Testis (tissue), 3 donors: ENCODE measurements around the gene ITPKA. TPM values are rescaled to one million over a fixed set of nuclear protein-coding genes. Genes with fewer than 3 reads are reported as not detected.

Source experiments
- DNase-seq: peaks from one replicate; pipeline ENCODE4 v3.0.0-alpha.2; 2019
- H3K27ac ChIP-seq, 2 donors: fragments of 200-600 bp; sonication (generic); one replicate each; pipeline ENCODE4 v1.5.1; 2019
- H3K27me3 ChIP-seq: fragments of 200-600 bp; sonication (generic); one replicate; pipeline ENCODE4 v1.5.1; 2019
- H3K36me3 ChIP-seq: fragments of 200-600 bp; sonication (generic); one replicate; pipeline ENCODE4 v1.5.1; 2017; ENCODE audit warnings: low read depth; ENCODE audit errors: missing control alignments
- H3K4me1 ChIP-seq: fragments of 200-600 bp; sonication (generic); one replicate; pipeline ENCODE4 v1.5.1; 2019
- H3K4me3 ChIP-seq, 2 donors: fragments of 200-600 bp; sonication (generic); one replicate each; pipeline ENCODE4 v1.5.1; 2017 to 2019
- H3K9me3 ChIP-seq: fragments of 200-600 bp; sonication (generic); one replicate; pipeline ENCODE4 v1.5.1; 2017
- CTCF ChIP-seq, 3 experiments: fragments of 450-650 bp in 2 of 3; fragments of 200-600 bp in 1 of 3; sonication (generic) in 1 of 3; IDR thresholded peaks; one replicate each; pipeline ENCODE4 v1.5.1; 2016 to 2019; ENCODE audit warnings: antibody characterized with exemption in 3 of 3, mild to moderate bottlenecking in 2 of 3, moderate library complexity in 1 of 3
- POLR2A ChIP-seq: fragments of 450-650 bp; IDR thresholded peaks from one replicate; pipeline ENCODE4 v1.6.1; 2017; ENCODE audit warnings: antibody characterized with exemption, mild to moderate bottlenecking, moderate library complexity
- WGBS, 2 donors: methylation state at CpG; one replicate each; pipeline ENCODE4 v1.1.5; 2018; 5-methylcytosine and 5-hydroxymethylcytosine counted together
- intact Hi-C: fragments of 100-400 bp; cut with DNase I; formaldehyde crosslinking; loops from one replicate; pipeline ENCODE4 v1.15.1; 2023; ENCODE audit warnings: low total_unique reads
- polyA plus RNA-seq: library from polyadenylated mRNA; stranded (reverse); fragments of 350-450 nt; fragmentation: Illumina TruSeq; extraction: RNeasy Lipid Tissue Mini Kit (QIAGEN cat#74804); gene quantifications from one replicate; pipeline ENCODE4 v1.2.3, GENCODE V29; 2014; ENCODE audit warnings: low read depth, low replicate concordance; ENCODE audit not compliant: insufficient read depth
- total RNA-seq, 2 donors: library from RNA; depleted of rRNA; stranded (reverse); fragments of >200 nt; gene quantifications; one replicate each; pipeline ENCODE4 v1.2.3, GENCODE V29; 2016

ITPKA gene
- total and polyA plus RNA-seq, 3 donors from 2014 or later, result 12.1 to 21.3 (median 16.7) TPM

- TF ChIP-seq POLR2A (no peak), CTCF (IDR thresholded peaks at IDR 0.05) (no peak)
- Histone ChIP-seq H3K27ac (no peak overlapping the region), H3K27me3 (no peaks in the 10 kb centered on the region), H3K36me3 (no peaks in the 10 kb centered on the region), H3K9me3 (no peaks in the 10 kb centered on the region), H3K4me1 (no peaks in the 10 kb centered on the region), H3K4me3 (no peak overlapping the region)
- 95 to 100% methylated on average over 1 of the region's 1 CpG for WGBS, 2 donors
- DNase-seq, result no peak
- intact Hi-C loops, result no loop called here
These were observed 41.9 kb downstream of the ITPKA start for GRCh38 chr15:41535544-41535943.

- Histone ChIP-seq H3K27ac (no peak overlapping the region), H3K4me3 (no peak overlapping the region), H3K9me3 (no peaks in the 10 kb centered on the region), H3K4me1 (no peaks in the 10 kb centered on the region), H3K36me3 (no peaks in the 10 kb centered on the region), H3K27me3 (no peaks in the 10 kb centered on the region)
- TF ChIP-seq CTCF (IDR thresholded peaks at IDR 0.05) (no peak), POLR2A (no peak)
- intact Hi-C loops, result no loop called here
- 93 to 98% methylated on average over 10 to 11 of the region's 11 CpGs for WGBS, 2 donors
- no peak for DNase-seq
These were observed 43.2 kb downstream of the ITPKA start for GRCh38 chr15:41536866-41537265.

GRCh38 chr15:41543521-41543870 is 49.8 kb downstream of the ITPKA start:
- no peaks in the 10 kb centered on the region for H3K27me3 ChIP-seq
- H3K36me3 ChIP-seq, result no peaks in the 10 kb centered on the region
- H3K4me3 ChIP-seq, result peak overlapping the region; percentile 75 to 90
- intact Hi-C loops, result no loop called here
- no peaks in the 10 kb centered on the region for H3K9me3 ChIP-seq
- H3K27ac ChIP-seq, result peak overlapping the region; percentile 79 to 84
- 4 to 6% methylated on average over 8 of the region's 8 CpGs for WGBS, 2 donors
- no peak for TF ChIP-seq CTCF (IDR thresholded peaks at IDR 0.05)
- DNase-seq, result no peak
- H3K4me1 ChIP-seq, result peaks cover 11% of the 10 kb centered on the region

GRCh38 chr15:41544650-41545015 is 51.0 kb downstream of the ITPKA start:
- no peaks in the 10 kb centered on the region for H3K36me3 ChIP-seq
- H3K27ac ChIP-seq, result peak overlapping the region; percentile 79 to 84
- peak; percentile 66 for DNase-seq
- peak overlapping the region; percentile 75 to 90 for H3K4me3 ChIP-seq
- H3K9me3 ChIP-seq, result no peaks in the 10 kb centered on the region
- TF ChIP-seq POLR2A (no peak), CTCF (IDR thresholded peaks at IDR 0.05) (no peak)
- H3K27me3 ChIP-seq, result no peaks in the 10 kb centered on the region
- peaks cover 11% of the 10 kb centered on the region for H3K4me1 ChIP-seq
- intact Hi-C loops, result no loop called here
- 19 to 35% methylated on average over 13 to 15 of the region's 15 CpGs for WGBS, 2 donors

- no peak for DNase-seq
- Histone ChIP-seq H3K27me3 (no peaks in the 10 kb centered on the region), H3K36me3 (no peaks in the 10 kb centered on the region), H3K4me1 (peaks cover 11% of the 10 kb centered on the region), H3K27ac (peak overlapping the region; percentile 7 to 84), H3K9me3 (no peaks in the 10 kb centered on the region), H3K4me3 (no peak overlapping the region)
- 83 to 86% methylated on average over 3 of the region's 3 CpGs for WGBS, 2 donors
- intact Hi-C loops, result no loop called here
- TF ChIP-seq CTCF (IDR thresholded peaks at IDR 0.05), result no peak
- TF ChIP-seq POLR2A, result no peak
These were observed 51.5 kb downstream of the ITPKA start for GRCh38 chr15:41545218-41545617.
